Stimulated activated CD8-positive, alpha-beta memory T cell treated with anti-CD3 and anti-CD28 coated beads, Interleukin-2, amount 100 ng/mL, for 1 hour (primary cell): ENCODE data around the gene P3H2.
"Not testable (repeated sequence)": the region's sequence is repeated elsewhere in the genome, so short reads cannot be mapped to it uniquely, and the experiment has no call there.

Experiments used
- DNase-seq, 2 donors: peaks; one replicate each; pipeline ENCODE4 v3.0.0-alpha.2; 2020; ENCODE audit warnings: low read depth in 2 of 2

The P3H2 gene

DNA sequence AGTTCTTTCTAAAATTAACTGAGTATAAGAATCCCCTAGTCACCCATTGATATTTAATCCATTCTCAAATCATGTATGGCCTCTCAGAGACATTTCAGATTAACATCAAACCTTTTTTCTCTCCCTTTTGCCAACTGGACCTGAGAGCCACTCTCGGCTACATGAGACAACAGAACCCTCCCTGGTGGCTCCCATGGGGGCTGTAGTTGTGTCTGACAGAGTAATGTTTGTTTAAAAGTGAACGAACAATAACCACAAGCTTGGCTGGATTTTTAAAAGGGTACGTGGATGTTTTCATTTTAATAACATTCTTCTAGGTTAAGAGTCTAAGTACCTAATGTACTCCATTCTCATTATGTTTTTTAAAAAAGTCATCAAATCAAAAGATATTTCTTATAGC, 37.1 kb downstream of the P3H2 start:
- no peak for DNase-seq

DNA sequence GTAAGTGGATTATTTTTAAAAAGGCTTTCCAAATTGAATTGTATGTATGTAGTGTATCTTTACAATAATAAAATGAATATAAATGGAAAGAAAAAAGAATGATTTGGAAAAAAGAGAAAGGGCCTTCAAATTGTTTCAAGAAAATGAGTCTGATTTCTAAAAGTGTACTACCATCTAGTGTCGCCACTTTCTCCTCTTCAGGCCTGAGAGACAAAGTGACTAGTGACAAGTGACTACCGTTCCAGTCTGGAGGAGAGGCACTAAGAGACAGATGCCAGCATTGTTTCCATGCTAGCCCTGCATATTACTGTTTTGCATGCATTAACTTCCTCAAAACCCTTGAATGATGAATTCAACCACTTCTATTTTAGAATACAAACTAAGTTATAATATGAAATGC, 39.3 kb downstream of the P3H2 start:
- DNase-seq: no peak

DNA sequence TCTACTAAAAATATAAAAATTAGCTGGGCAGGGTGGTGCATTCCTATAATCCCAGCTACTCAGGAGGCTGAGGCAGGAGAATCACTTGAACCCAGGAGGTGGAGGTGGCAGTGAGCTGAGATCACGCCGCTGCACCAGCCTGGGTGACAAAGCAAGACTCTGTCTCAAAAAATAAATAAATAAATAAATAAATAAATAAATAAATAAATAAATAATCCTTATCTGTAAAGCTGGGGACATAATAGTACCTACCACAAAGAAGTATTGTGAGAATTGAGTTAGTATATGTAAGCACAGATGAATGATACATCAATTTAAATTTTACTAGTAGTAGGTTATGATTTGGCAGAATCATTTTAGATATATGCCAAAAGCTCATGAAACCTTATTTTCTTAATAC, 41.5 kb downstream of the P3H2 start:
- DNase-seq: not testable (repeated sequence)

- DNase-seq: no peak
Measured at GRCh38 chr3:190077395-190078045, 43.2 kb downstream of the P3H2 start.

DNA sequence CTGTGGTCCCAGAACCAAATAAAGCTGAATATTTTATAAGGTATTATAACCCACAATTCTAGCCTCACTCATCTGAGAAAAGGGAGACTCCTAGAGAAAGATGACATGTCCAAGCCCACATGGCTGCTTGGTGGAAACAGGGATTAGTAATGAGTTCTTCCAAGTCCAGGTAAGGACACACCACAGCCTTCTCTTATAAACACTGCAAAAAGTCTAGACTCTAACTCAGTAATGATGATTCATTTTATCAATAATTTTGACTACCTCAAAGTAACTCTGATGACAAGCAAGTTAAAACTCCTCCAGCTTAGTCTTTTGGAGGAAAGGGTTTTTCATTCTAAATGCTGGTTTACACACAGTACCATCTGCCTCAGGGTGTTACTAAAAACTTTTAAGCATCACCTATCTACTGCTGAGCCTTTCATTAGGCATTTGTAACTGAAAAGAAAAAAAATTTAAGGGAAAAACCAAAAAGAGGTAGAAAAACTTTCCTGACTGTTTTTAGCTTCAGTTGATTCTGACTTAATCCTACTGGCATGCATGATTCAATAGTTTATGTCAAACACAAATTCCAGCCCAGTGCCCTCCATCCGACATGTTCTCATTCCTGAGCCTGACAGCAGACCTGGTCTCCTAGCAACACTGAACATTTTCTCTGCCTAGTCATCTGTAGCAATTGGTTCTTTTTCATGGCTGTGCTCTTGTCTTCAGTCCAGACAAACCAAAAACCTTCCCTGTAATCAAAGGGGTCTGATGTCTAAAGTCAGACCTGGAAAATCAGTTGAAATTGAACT, 43.9 kb downstream of the P3H2 start:
- DNase-seq: no peak

GRCh38 chr3:190076136-190076535, 44.6 kb downstream of the P3H2 start:
- DNase-seq: no peak

GRCh38 chr3:190074817-190075216, 45.9 kb downstream of the P3H2 start:
- no peak for DNase-seq

GRCh38 chr3:190073264-190074008, 47.3 kb downstream of the P3H2 start:
- no peak for DNase-seq

DNA sequence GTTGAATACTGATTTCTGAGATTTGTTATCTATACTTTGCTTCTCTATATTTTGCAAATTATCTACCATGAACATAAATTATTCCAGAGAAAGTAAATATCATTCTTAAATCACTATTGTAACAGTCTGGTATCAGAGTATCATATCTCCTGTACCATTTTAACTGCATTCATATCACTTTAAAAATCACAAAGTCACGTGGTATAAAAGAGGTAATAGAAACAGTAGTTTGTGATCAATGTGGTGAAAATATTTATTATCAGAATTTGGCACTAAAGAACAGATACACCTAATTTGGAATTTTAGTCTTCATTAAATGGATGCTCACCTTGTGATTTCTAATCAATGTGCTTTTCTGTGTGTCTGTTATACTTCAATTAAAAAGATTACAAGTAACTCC, 47.8 kb downstream of the P3H2 start:
- no peak for DNase-seq

DNA sequence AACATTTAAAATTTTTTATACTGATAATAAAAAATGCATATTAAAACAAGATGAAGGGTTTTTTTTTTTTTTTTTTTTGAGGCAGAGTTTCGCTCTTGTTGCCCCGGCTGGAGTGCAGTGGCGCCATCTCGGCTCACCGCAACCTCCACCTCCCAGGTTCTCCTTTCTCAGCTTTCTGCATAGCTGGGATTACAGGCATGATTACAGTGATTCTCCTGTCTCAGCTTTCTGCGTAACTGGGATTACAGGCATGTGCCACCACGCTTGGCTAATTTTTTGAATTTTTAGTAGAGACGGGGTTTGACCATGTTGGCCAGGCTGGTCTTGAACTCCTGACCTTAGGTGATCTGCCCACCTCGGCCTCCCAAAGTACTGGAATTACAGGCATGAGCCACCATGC, 48.8 kb downstream of the P3H2 start:
- DNase-seq: not testable (repeated sequence)

DNA sequence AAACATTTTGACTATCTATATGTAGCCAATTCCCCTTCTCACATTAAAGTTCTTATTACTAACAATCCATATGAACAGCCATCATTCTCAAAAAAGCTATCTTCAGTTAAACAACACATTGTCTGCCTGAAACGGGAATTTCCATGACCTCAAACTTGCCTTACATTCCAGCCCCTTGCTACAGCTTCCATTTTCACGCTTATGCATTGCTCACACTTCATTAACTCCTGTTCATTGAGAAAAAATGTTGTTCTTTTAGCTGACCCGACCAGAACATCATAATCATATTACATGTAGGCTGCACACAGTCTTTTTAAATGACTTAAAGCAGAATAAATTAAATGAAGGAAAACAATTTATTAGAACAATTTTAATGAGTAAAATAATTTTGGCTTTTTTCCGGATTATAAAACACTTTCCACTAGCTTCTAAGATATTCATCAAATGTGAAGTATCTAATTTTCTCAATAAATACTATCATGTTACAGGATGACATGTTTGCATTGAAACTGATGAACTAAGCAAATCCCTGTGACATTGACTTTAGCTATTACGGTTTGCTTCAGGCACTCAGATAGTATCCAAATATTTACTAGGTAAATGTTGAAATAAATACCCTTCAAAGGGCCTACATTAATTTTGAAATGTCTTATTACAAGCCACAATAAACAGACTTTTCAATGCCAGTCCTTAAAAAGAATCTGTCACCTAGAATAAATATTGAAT, 49.9 kb downstream of the P3H2 start:
- no peak for DNase-seq

DNA sequence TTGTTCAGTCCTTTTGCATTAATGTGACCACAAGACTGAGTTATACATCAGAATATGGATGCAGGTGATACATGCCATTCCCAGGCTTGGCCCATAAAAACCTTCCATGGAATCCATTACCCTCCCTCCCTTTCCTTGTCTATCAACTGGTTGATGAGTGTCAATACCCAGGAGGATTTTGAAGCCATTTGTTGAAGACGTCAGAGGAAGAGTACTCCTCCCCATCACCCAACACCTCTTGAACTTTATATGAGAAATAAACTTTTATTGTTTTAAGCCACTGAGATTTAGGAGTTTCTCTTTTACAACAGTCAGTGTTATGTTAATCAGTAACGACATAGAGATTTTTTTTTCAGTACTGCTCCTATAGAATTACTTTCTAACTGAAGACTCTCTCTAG, 55.5 kb downstream of the P3H2 start:
- DNase-seq: no peak

DNA sequence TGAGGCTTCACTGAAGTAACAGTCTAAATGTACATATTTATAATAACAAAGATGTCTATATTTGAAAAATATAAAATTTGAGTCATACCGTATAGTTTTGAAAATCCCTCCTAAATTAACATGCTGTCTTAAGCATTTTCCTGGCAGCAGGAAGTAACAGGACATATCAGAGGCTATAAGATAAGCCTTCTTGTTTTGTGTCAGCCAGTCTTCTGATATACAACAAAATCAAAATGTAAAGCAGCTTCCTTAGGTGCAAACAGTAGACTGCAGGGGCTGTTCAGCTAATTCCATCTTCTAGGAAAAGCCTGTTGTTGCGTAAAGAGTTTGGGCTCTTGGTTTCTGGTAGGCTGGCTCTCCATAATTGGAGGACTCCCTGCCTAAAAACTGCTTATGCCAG, 56.0 kb downstream of the P3H2 start:
- no peak for DNase-seq

- no peak for DNase-seq
Measured at GRCh38 chr3:190064112-190064511, 56.6 kb downstream of the P3H2 start.

GRCh38 chr3:190063490-190063889, 57.2 kb downstream of the P3H2 start:
- no peak for DNase-seq

DNA sequence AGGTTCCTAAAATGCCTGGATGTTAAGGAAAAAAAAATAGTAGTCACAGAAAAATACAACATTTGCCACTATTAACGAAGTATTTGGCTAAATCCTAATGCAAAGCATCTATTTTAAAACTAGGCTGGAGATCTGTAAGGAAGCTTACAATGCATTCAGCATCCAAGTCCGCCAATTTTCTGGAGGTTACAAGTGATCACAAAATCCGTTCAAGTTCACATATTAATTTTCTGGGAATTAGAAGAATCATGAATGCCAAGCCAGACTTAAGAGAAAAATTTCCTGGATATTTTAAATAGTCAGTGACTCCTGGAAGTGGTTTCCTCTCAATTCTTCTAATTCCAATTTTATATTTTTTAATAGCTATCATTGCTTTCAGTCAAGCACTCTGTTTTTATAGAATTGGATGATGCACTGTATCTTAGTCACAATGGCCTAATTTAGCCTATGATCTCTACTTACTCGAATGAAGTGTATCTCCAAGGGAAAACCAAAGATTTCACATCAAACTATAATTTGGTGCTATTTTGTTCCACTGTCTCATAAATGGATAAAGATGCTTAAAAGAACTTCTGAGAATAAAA, 60.4 kb downstream of the P3H2 start:
- no peak for DNase-seq

DNA sequence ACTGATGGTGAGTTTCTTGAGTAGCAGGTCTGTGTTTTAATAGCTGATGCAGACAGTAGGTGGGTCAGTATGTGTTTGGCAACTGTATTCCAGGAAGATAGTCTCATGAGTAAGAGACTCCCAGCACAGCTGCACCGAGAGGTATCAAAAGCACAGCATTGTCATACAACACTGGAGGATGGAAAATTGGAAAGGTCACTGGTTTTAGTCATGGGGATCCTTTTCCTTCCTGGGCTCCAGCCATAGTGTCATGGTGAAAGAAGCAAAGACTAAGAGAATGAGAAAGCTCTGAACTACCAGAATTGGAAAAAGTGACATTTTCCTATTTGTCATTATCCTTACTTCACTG, 61.5 kb downstream of the P3H2 start:
- no peak for DNase-seq

DNA sequence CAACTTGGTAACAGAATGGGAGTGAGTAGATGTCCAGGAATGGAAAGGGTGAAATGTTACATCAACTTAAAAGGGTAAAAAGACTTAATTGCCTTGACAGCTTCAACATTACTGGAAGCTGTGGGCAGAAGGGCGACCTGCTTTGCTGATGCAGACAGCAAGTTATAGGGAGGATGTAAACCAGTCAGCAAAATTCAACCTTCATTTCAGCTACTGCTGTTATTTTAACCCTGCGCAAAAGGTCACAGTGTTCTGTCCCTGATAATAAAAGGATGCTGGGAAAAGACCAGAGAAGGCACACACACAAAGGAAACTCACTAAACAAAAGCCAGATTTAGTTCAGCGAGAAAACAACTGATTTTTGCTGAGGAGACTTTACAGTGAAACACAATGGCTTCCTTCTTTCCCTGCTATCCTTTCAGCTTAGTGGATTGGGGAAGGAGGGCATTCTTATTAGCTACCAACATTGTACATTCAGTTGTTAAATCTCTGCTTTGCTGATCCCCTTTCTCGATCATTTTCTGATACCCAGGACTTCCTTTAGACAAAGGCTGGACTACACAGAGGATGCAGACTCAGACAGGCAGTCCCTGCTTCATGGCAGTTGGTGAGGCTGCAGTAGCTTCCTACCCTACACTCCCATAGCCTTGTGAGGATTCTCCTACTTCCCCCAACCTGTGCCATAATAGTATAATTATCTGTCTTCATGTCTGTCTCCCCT, 62.0 kb downstream of the P3H2 start:
- DNase-seq: no peak

DNA sequence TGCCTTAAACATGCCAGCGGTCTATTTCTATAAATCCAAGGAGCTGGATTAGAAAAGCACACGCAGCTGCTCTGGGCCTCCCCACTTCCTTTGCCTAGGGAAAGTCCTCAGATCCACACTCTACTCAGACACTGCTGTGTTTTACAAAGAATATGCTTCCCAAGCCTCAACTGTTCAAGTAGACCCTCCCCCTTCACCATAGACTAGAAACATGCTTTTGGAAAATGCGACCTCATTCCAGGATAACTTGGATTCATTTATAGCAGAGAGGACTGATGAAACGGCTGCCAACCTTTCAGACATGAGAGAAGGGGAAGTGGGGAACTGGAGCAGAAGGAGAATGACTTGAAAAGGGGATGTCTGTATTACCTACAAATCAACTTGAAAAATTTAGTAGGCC, 64.0 kb downstream of the P3H2 start:
- DNase-seq: no peak

DNA sequence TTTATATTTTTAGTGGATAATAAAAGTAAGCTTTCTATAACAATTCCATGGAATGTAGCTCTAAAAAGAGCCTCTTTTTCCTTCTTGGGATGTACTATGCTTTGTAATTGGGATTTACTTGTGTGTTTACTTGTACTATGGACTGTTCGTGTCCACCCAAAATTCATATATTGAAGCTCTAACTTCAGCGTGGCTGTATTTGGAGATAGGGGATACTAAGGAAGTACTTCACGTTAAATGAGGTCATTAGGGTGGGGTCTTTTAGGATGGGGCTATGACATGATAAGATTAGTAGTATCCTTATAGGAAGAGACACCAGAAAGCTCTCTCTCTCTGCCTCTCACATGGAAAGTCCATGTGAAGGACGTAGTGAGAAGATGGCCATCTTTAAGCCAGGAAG, 64.9 kb downstream of the P3H2 start:
- no peak for DNase-seq
